ENCODE measurements around the gene SOS1.

SOS1 gene

DNA sequence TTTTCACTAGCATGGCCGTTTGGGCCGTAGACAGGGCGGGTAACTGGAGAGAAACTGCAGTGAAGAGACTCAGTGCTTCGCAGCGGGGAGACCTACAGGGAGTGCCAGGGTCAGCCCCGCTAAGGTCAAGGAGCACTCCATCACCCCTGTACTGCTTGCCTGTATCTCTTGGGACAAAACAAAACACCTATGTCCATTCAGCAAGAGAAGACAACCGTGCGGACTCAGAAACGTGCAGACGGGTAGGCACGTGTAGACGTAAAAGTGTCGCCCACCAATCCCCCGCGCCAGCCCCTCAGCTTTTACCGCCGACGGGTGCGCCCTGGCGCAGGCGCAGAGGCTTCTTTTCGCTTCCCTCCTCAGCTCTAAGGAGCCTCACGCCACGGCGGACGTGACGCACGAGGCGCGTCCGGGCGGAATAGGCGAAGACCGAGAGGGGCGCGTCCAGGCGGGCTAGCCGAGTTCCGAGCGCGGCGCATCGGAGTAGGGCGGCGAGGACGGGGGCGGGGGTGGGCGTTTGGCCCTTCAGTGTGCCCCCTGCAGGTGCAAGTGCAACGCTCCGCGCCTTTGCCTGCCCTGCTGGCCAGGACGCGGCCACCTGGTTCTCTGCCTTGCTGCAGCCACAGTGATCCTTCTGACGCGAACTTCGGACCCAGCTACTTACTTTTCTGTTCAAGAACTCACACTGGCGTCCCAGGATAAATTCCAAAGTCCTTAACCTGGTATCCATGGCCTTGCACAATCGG, 3.3 kb upstream of the SOS1 start:
- Mint-ChIP-seq H3K4me3 (peak overlapping the region; percentile 87 to 95 (median 92)), H3K27ac (peak overlapping the region; percentile 96 to 99 (median 97)), H3K27me3 (ENCODE audit: low read depth) (no peaks in the 10 kb centered on the region), H3K4me1 (peaks cover 41% of the 10 kb centered on the region), H3K9me3 (no peaks in the 10 kb centered on the region), H3K36me3 (ENCODE audit: low read depth) (no peaks in the 10 kb centered on the region)
- TF ChIP-seq, protein P1, sequence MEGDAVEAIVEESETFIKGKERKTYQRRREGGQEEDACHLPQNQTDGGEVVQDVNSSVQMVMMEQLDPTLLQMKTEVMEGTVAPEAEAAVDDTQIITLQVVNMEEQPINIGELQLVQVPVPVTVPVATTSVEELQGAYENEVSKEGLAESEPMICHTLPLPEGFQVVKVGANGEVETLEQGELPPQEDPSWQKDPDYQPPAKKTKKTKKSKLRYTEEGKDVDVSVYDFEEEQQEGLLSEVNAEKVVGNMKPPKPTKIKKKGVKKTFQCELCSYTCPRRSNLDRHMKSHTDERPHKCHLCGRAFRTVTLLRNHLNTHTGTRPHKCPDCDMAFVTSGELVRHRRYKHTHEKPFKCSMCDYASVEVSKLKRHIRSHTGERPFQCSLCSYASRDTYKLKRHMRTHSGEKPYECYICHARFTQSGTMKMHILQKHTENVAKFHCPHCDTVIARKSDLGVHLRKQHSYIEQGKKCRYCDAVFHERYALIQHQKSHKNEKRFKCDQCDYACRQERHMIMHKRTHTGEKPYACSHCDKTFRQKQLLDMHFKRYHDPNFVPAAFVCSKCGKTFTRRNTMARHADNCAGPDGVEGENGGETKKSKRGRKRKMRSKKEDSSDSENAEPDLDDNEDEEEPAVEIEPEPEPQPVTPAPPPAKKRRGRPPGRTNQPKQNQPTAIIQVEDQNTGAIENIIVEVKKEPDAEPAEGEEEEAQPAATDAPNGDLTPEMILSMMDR (IDR thresholded peaks at IDR 0.05; ENCODE audit: unreplicated experiment in 3 of 3), result peak; percentile 53 to 73 (median 63)

DNA sequence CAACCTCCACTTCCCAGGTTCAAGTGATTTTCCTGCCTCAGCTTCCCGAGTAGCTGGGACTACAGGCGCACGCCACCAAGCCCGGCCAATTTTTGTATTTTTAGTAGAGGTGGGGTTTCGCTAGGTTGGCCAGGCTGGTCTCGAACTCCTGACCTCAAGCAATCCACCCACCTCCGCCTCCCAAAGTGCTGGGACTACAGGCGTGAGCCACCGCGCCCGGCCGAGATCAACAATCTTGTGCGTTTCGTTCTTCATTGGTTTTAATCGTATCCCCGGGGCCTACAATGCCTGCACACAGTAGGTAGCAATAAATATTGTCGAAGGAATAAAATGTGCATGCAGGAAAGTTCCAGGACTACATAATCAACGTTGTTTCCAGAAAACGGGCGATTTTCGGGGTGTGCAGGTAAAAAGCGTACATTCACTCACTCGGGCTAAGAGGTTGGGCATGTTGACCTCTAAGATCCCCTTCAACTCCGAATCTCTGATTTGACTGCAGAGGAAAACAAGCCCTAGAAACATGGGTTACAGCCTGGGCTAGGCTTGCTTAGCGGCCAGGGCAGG, 2.7 kb upstream of the SOS1 start:
- Mint-ChIP-seq H3K4me3 (peak overlapping the region; percentile 87 to 95 (median 92)), H3K27ac (peak overlapping the region; percentile 96 to 99 (median 97)), H3K9me3 (no peaks in the 10 kb centered on the region), H3K4me1 (peaks cover 48% of the 10 kb centered on the region), H3K36me3 (ENCODE audit: low read depth) (no peaks in the 10 kb centered on the region), H3K27me3 (ENCODE audit: low read depth) (no peaks in the 10 kb centered on the region)
- TF ChIP-seq, protein P1 (IDR thresholded peaks at IDR 0.05; ENCODE audit: unreplicated experiment in 3 of 3), result no peak

DNA sequence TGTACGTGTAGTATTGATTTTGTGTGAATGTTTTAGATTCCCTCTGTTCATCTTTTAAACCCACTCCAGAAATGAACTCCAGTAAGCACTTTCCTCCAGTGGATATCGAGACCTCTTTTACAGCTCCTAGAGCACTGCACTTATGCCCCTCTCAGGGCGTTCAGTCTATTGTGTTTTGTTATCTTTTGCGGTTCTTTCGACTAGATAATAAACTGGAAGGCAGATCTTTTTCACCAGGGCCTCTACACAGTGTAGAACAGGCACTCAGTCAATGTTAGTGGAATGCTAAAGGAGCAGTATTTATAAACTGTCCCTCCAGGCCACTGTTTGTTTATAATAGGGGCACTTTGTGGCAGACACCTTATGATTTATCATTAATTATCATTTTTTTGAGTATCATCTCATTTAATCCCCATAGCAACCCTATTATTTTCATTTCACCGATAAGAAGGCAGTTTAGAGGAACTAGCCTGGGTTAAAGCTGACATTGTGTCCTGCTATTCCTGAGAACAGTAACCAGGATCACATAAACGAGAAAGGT, 742 bp upstream of the SOS1 start:
- Mint-ChIP-seq H3K36me3 (ENCODE audit: low read depth) (peaks cover 6% of the 10 kb centered on the region), H3K4me3 (peak overlapping the region; percentile 87 to 94 (median 93)), H3K27ac (peak overlapping the region; percentile 96 to 98 (median 98)), H3K4me1 (peaks cover 50% of the 10 kb centered on the region), H3K27me3 (ENCODE audit: low read depth) (no peaks in the 10 kb centered on the region), H3K9me3 (no peaks in the 10 kb centered on the region)
- TF ChIP-seq, protein P1 (IDR thresholded peaks at IDR 0.05; ENCODE audit: unreplicated experiment in 3 of 3), result no peak

DNA sequence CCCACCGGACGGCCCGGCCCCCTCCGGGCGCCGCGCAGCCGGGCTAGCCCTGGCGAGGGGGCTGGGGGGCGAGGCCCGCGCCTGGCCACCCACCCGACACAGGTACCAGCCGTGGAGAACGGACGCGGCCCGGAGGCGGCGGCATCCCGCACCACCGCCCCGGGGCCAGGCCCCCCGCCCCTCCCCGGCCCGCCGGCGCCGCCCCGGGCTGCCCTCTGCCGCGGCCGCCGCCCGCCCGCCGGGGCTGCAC, 405 bp downstream of the SOS1 start:
- peaks cover 56% of the 10 kb centered on the region for H3K4me1 Mint-ChIP-seq
- no peaks in the 10 kb centered on the region for H3K27me3 Mint-ChIP-seq (ENCODE audit: low read depth)
- no peaks in the 10 kb centered on the region for H3K9me3 Mint-ChIP-seq
- H3K27ac Mint-ChIP-seq, result no peak overlapping the region
- TF ChIP-seq, protein P1 (IDR thresholded peaks at IDR 0.05; ENCODE audit: unreplicated experiment in 3 of 3), result no peak
- H3K4me3 Mint-ChIP-seq, result no peak overlapping the region
- peaks cover 15% of the 10 kb centered on the region for H3K36me3 Mint-ChIP-seq (ENCODE audit: low read depth)

DNA sequence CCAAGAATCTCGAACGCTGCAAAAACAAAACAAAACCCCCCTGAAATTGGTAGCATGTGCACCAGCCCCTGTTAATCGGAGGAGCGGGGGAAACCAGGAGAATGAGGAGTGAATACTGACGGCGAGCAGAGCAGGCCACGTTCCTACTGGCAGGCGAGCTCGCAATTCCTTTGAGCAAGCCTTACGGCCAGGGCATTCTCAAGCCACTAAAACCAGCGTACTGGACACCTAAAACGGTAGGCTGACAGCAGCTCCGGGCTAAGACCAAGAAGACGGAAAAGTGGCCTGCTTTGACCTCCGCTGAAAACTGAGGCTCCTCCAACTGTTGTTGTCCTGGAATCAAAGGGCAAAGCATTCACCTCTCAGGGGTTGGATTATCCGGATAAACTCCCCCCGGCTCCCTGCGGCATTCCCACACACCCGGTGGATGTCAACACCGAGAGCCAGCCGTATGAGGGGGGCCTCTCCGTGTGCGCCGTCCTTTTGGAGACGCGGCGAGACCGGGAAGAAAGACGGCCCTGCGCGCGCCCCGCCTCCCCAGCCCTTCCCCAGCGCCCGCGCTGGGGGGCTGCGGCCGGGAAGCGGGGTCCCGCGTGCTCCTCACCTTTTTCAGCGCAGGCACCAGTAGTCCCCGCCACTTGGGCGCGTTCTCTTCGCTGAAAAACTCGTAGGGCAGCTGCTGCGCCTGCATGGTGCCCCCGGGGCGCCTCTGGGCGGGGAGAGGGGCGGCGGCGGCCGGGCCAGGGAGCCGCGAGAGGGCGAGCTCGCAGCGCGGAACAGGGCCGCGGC, 925 bp downstream of the SOS1 start:
- TF ChIP-seq, protein P1 (IDR thresholded peaks at IDR 0.05; ENCODE audit: unreplicated experiment in 3 of 3), result peak in 1 of 3 experiments; percentile 21
- Mint-ChIP-seq H3K9me3 (no peaks in the 10 kb centered on the region), H3K36me3 (ENCODE audit: low read depth) (peaks cover 17% of the 10 kb centered on the region), H3K27ac (peak overlapping the region; percentile 95 to 97 (median 96)), H3K4me1 (peaks cover 52% of the 10 kb centered on the region), H3K4me3 (peak overlapping the region; percentile 90 to 98 (median 97)), H3K27me3 (ENCODE audit: low read depth) (no peaks in the 10 kb centered on the region)
